Activated CD4-positive, CD25-positive, alpha-beta regulatory T cell (primary cell): ENCODE results near the gene DFFB.

Experiments used
- DNase-seq, 4 experiments: peaks; one replicate each; lab custom pipeline; 2025; lab: John Stamatoyannopoulos, UW

The DFFB gene

DNA sequence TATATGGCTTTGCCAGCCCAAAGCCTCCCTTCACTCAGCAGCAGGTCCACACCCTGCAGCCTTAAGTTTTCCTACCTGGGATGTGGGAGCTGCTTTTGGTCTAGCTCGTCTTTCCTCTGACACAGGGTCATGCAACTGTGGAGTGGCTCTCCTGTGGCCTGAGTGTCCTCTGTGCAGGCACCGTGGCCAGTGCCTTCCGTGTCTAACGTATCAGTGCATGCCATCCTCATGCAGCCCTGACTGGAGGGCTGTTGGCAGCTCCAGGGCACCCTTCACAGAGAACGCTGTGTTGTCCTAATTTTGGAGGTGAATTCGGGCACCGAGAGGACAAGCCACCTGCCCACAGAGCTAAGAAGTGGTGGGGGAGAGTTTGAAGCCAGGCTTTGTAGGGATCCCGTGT, 68.5 kb downstream of the DFFB start:
- no peak for DNase-seq

DNA sequence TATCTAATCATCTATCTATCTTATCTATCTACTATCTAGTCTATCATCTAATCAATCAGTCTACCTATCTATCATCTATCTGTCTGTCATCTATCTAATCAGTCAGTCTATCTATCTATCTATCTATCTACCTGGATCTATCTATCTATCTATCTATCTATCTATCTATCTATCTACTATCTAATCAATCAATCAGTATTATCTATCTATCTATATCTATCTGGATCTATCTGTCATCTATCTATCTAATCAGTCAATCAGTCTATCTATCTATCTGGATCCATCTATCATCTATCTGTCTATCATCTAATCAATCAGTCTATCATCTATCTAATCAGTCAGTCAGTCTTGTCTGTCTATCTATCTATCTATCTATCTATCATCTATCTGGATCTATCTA, 69.7 kb downstream of the DFFB start:
- no peak for DNase-seq

DNA sequence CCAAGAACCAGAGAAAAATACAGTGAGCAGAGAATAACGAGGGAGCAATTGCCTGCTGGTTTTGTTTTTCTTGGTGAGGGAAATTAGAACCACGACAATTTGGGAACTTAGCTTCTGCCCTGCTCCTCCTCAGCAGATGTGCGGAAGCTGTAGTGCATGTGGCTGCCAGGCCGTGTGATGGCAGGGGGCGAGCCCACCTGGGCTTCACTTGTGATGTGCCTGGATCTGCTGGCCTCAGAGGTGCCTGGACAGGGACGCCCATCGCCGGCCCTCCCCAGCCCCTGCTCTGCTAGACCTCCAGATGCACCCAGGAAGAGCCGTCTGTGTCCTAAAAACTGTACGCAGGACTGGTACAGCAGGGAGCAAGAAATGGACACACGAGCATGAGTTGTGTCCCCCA, 71.3 kb downstream of the DFFB start:
- no peak for DNase-seq

DNA sequence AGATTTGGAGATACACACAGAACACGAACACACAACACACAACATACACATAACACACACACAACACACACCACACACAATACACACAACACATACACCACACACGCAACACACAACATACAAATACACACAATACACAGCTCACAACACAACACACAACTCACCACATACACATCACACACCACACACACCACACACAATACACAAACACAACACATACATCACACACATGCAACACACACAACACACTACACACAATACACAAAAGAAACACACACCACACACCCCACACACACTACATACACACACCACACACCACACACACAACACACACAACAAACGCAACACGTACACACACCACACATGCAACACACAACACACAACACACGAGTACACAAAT, 71.8 kb downstream of the DFFB start:
- DNase-seq = no peak

DNA sequence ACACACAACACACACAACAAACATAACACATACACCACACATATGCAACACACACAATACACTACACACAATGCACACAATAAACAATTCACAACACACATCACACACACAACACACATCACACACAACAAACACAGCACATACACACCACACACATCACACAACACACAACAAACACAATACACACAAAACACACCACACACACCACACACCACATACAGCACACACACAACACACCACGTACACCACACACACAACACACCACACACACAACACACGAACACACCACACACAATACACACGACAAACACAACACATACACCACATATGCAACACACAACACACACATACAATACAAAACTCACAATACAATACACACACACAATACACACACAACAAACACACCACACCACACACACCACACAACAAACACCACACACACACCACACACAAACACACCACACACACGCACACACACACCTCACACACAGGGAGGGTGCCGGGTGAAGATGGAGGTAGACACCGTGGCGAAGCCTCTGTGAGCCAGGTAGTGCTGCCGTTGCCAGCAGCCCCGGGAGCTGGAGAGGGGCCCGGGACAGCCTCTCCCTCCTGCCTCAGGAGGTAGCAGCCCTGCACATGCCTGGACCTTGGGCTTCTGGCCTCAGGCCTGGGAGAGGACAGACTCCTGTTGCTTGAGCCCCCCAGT, 73.2 kb downstream of the DFFB start:
- DNase-seq = no peak

DNA sequence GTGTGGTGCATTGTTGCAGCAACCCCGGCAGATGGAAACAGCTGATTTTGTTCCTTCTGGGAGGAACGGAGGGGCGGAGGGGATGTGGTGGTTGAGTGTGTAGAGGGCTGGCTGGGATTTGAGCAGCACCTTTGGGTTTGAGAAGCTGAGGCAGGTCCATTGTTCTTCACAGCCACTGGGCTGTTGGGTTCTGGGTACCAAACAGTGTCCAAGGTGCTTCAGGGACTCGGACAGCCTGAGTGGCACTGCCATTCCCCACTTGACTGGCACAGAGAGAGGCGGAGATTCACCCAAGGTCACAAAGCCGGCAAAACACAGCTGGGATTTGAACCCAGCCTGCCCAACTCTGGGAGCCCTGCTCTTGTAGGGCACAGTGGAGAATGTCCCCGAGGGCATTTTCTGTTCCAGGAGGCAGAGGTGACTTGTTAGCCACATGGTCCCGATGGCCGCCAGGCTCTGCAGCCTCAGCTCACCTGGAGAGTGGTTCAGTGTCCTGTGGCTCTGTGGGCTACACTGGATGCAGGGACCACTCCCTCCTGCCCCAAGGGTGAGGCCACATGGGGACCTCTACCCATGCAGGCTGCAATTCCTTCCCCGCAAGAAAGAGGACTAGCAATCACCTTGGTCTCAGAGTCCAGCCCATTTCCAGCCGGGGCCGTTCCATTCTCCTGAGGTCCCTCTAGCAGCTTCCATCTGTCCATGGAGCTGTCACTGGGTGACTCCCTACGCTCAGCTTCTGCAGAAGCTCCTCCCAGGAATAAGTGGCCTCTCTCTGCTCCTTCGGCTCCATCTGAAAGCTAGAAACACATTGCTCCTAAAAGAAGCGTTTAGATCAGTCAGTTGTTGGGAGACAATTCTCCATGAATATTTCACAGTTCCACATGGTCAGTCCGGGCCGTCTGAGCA, 74.0 kb downstream of the DFFB start:
- no peak for DNase-seq

DNA sequence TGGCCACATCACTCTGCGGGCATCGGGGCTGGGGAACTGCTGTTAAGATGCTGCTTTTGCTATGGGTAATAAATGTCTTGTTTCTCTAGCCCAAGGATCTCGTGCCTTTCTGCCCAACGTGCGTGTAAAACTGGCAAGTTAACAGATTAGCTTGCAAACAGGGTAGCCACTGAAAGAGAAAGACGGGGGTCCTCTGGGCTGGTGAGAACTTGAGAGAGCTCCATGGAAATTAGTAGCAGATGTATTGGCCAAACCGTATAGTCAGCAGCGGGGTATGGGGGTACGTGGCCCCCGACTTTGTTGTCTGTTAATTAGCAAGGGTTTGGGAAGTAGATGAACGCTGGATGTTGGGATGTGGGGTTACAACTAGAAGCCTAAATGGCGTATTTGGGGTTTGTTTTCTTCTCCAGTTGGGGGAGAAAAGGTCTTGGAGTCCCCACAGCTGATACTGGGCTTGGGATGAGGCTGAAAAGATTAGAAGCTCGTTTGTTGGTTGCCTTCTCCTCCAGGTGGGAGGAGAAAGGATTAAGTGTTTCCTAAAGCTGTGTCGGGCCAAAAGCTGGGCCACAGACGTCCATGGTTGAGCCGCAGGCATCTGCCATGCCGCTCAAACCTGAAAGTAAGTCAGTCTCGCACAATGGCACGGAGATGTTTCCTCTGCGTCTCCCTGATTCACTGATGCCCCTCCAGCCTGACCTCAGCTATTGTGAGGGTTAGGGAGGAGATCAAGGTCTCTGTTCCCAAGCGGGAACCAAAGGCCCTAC, 75.1 kb downstream of the DFFB start:
- DNase-seq = no peak
